ENCODE data around the gene FAM174B.

The FAM174B gene

DNA sequence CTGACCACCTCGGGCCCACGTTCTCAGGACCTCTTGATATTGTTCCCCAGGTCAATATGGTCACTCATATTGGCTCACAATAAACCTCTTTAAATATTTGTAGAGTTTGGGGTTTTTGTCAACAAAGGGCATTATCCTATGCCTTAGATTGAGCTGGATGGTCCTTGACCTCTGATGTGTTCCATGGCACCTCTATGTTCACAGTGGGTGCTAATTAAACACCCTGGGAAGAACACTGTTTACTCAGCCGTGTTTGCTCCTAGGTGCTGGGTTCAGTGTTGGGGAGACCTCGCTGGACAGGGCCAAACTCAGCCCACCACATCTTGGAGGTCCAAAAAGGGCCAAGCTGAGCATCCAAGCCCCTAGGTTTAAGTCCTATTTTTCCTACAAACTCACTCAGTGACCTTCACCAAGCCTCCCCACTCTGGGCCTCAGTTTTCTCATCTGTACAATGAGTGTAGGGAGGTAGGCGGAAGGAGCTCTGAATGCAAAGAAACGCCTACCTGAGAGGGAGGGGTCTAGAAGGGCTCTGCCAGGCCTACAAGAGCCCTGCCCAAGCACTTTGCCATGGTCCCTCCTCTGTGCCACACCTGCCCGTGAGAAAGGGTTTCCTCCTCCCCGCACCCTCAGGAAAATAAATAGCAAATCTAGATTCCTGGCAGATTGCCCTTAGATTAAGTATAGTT, 7.2 kb downstream of the FAM174B start:
- no peak overlapping the region for H3K27ac ChIP-seq (ENCODE audit: low read depth, low read length)
- H3K36me3 ChIP-seq (ENCODE audit: control insufficient read depth, insufficient read depth, low read length) = no peaks in the 10 kb centered on the region
- no peak overlapping the region for H3K4me3 ChIP-seq (ENCODE audit: low read length)
- no peaks in the 10 kb centered on the region for H3K27me3 ChIP-seq (ENCODE audit: control insufficient read depth, insufficient read depth, low read length)
- H3K4me1 ChIP-seq (ENCODE audit: control insufficient read depth, insufficient read depth, low read length) = no peaks in the 10 kb centered on the region
- H3K9ac ChIP-seq (ENCODE audit: low read length) = no peak overlapping the region

DNA sequence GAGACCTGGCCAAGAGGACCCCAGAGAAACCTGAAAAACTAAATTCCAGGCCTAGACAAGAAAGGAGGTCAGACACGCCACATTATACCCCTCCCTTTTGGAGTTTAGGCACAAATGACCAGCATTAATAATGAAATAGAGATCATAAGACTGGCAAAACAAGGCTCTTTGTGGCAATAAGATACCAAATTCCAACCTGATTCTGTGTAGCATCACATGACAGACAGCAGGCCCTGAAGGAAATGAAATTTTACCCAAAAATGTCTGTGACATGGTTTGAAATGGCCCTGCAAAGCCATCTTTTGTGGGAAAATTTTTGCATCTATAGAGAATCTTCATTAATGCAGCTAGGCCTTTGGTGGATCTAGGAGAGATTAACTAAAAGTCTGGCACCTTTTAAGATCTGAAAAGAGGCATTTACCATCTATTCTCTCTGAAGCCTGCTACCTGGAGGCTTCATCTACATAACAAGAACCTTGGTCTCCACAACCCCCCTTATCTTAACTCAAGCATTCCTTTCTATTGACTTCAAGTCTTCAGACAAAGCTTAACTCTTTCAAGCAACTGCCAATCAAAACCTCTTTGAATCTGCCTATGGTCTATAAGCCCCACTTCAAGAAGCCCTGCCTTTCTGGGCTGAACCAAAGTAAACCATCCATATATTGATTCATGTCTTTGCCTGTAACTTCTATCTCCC, 8.0 kb downstream of the FAM174B start:
- Histone ChIP-seq H3K27ac (ENCODE audit: low read depth, low read length) (no peak overlapping the region), H3K36me3 (ENCODE audit: control insufficient read depth, insufficient read depth, low read length) (no peaks in the 10 kb centered on the region), H3K4me1 (ENCODE audit: control insufficient read depth, insufficient read depth, low read length) (no peaks in the 10 kb centered on the region), H3K4me3 (ENCODE audit: low read length) (no peak overlapping the region), H3K27me3 (ENCODE audit: control insufficient read depth, insufficient read depth, low read length) (no peaks in the 10 kb centered on the region), H3K9ac (ENCODE audit: low read length) (no peak overlapping the region)

DNA sequence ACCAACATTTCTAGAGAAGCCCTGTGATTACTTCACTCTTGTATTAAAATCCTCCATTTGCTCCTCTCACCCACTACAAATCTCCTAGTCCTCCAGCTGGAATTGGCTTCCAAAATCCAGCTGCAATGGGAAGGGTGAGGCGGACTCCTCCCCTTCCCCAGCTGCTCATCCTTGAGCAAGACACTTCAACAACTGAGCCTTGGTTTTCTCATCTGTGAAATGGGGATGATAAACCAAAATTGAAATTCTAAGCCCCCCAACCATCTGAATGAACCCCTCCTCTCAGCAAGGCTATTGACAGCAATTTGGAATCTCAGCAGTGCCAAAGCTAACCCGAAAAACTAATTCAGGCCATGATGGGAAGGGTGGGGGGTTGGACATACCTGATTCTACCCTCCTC, 9.4 kb downstream of the FAM174B start:
- no peak overlapping the region for H3K27ac ChIP-seq (ENCODE audit: low read depth, low read length)
- H3K9ac ChIP-seq (ENCODE audit: low read length) = no peak overlapping the region
- H3K4me1 ChIP-seq (ENCODE audit: control insufficient read depth, insufficient read depth, low read length) = no peaks in the 10 kb centered on the region
- H3K27me3 ChIP-seq (ENCODE audit: control insufficient read depth, insufficient read depth, low read length) = no peaks in the 10 kb centered on the region
- H3K4me3 ChIP-seq (ENCODE audit: low read length) = no peak overlapping the region
- H3K36me3 ChIP-seq (ENCODE audit: control insufficient read depth, insufficient read depth, low read length) = no peaks in the 10 kb centered on the region

DNA sequence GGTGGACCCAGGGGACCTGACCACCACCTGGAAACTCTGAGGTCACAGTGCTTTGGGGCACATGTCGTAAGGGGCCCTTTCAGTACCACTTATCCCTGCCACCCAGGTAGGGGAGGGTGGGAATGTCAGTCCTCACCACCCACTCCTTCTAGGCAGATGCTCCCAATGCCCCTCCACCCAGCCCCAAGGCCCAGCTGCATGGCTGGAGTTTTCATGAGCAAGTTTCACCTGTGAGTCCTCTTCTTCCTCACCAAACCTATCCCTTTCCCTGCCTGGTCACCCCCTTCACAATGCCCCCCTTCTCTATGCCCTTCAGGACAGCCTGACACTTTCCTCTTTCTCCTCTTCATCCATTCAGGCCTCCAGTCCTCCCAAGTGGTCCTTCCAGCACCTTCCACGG, 9.8 kb downstream of the FAM174B start:
- Histone ChIP-seq H3K27ac (ENCODE audit: low read depth, low read length) (no peak overlapping the region), H3K9ac (ENCODE audit: low read length) (no peak overlapping the region), H3K4me1 (ENCODE audit: control insufficient read depth, insufficient read depth, low read length) (no peaks in the 10 kb centered on the region), H3K27me3 (ENCODE audit: control insufficient read depth, insufficient read depth, low read length) (no peaks in the 10 kb centered on the region), H3K36me3 (ENCODE audit: control insufficient read depth, insufficient read depth, low read length) (no peaks in the 10 kb centered on the region), H3K4me3 (ENCODE audit: low read length) (no peak overlapping the region)

DNA sequence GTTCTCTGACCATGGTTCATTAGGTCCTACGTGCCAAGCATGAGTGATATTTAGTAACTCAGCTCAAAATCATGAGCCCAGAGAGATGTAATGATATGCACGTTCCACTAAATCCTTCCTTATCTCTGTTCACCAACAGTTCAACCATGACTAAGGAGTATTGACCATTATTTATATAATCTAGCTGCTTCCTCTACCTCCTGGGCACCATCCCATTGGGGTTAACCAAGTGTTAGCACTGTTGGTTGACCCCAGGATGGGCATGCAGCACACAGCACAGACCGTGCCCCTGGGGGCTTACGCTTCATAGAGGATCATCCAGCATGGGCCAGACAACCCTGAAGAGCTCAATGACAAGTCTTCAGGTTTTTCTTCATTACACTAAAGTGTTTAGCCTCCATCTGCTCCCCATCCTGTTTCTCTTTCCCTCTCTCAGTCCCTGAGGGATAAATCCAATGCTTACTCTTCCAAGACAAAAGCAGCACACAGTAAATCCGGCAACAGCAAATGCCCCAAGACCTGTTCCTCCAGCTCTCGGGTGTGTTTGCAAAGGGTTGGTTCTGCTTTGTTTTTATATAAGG, 10.4 kb downstream of the FAM174B start:
- Histone ChIP-seq H3K4me1 (ENCODE audit: control insufficient read depth, insufficient read depth, low read length) (no peaks in the 10 kb centered on the region), H3K4me3 (ENCODE audit: low read length) (no peak overlapping the region), H3K27me3 (ENCODE audit: control insufficient read depth, insufficient read depth, low read length) (no peaks in the 10 kb centered on the region), H3K36me3 (ENCODE audit: control insufficient read depth, insufficient read depth, low read length) (no peaks in the 10 kb centered on the region), H3K27ac (ENCODE audit: low read depth, low read length) (no peak overlapping the region), H3K9ac (ENCODE audit: low read length) (no peak overlapping the region)

DNA sequence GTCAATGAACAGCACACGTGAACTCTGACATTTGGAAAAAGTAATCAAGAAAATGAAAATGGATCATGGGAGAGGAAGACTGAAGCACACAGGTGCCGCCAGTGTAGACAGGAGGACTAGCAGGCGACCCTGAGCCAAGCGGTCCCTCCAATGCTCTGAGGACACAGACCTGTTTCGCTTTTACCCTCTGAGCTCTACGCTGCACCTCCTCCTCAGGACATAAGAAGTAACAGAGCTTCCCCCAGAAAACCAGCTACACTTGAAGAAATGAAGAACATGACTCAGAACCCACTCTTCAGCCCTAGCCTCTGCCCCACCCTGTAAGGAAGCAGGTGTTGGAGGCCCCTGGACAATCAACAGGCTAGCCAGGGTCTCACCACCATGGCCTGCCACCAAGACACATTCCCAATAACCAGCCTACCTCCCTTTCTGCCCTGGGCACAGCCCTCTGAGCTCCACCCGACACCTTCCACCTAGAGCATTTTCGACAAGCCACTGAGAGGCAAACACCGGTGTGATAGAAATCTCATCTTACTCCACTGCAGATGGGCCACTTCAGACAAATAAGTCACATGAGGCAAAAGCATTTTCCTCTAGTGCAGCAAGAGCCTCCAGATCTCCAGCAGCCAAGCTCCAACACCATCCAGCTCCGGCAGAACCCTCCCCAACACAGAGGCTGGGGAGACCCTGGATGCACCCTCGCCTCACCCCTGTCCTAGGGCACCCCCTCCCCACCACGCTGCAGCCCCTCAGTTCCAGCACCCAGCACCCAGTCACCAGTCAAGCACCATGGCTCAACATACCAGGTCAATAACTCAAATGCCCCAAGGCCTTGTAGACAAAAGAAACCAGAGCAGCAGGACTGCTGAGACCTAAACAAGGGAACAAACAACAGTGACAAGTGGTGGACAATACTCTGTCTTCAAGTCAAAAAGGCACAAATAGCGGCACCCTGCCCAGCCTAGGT, 11.4 kb downstream of the FAM174B start:
- Histone ChIP-seq H3K4me3 (ENCODE audit: low read length) (no peak overlapping the region), H3K4me1 (ENCODE audit: control insufficient read depth, insufficient read depth, low read length) (no peaks in the 10 kb centered on the region), H3K27me3 (ENCODE audit: control insufficient read depth, insufficient read depth, low read length) (no peaks in the 10 kb centered on the region), H3K9ac (ENCODE audit: low read length) (no peak overlapping the region), H3K27ac (ENCODE audit: low read depth, low read length) (no peak overlapping the region), H3K36me3 (ENCODE audit: control insufficient read depth, insufficient read depth, low read length) (no peaks in the 10 kb centered on the region)

DNA sequence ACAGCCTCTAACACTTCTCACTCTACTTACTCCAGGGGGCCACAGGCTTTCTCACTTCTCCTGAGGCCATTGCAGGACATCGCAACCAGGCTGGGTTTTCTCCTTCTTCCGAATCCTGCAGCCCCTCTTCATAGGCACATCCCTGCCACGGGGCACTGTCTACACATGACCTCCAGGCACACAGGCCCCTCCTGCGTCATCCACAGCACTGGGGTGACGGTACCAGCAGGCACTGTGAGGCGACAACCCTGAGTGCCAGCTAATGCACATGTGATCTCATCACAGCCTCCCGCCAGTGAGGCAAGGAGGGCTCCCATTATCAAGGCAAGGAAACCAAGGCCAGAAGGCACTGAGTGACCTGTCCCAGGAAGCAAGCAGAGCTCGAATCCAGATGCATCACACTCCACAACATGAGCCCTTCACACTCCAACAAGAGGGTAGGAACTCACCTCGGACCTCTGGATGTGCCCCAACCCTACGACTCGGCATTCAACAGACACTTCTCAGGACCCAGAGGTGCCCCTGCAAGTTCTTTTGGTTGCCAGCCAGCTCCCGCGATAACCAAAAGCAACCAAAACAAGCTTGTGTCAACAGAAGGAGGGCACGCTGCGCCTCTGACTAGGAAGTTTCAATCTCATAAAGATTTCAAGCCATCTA, 16.7 kb downstream of the FAM174B start:
- Histone ChIP-seq H3K4me1 (ENCODE audit: control insufficient read depth, insufficient read depth, low read length) (peaks cover 26% of the 10 kb centered on the region), H3K27me3 (ENCODE audit: control insufficient read depth, insufficient read depth, low read length) (no peaks in the 10 kb centered on the region), H3K4me3 (ENCODE audit: low read length) (no peak overlapping the region), H3K36me3 (ENCODE audit: control insufficient read depth, insufficient read depth, low read length) (no peaks in the 10 kb centered on the region), H3K9ac (ENCODE audit: low read length) (no peak overlapping the region), H3K27ac (ENCODE audit: low read depth, low read length) (peak overlapping the region; percentile 73)

DNA sequence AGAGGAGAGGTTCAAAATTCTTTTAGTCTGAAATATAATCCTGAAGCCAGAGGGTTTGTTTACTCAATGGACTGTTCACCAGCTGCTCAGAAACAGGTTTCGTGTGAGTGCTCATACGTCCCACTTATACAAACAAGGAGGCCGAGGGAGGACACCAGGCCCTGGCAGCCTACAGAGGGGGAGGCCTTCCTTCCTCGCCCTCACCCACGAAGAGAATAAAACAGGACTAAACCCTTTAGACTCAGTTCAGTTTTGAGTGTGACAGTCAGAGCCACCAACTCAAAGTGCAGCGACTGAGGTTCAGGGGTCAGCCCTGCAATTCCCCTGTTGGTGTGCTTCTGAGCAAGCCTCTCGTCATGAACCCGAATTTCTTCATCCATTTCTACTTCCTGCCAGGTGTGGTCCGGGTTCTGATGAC, 17.3 kb downstream of the FAM174B start:
- no peak overlapping the region for H3K9ac ChIP-seq (ENCODE audit: low read length)
- no peaks in the 10 kb centered on the region for H3K27me3 ChIP-seq (ENCODE audit: control insufficient read depth, insufficient read depth, low read length)
- H3K4me3 ChIP-seq (ENCODE audit: low read length) = no peak overlapping the region
- no peaks in the 10 kb centered on the region for H3K36me3 ChIP-seq (ENCODE audit: control insufficient read depth, insufficient read depth, low read length)
- H3K27ac ChIP-seq (ENCODE audit: low read depth, low read length) = peak overlapping the region; percentile 73
- H3K4me1 ChIP-seq (ENCODE audit: control insufficient read depth, insufficient read depth, low read length) = peaks cover 26% of the 10 kb centered on the region

DNA sequence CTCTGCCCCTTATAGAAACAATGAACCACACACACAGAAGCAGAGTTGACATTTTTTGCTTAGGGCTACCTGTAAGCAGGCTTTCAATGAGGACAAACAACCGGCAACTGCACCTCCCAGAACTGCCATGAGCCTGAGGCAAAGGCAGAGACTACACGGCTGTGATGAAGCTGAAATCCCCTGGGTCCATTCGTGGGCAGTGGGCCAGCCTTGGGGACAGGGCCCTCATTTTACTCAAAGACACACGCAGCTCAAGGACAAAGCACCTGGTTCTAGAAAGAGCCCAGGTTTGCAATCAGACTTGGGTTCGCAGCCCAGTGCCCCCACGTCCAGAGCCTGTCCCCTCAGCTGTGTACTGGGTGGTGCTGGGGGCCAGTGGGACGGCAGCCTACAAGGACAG, 17.9 kb downstream of the FAM174B start:
- Histone ChIP-seq H3K36me3 (ENCODE audit: control insufficient read depth, insufficient read depth, low read length) (no peaks in the 10 kb centered on the region), H3K4me3 (ENCODE audit: low read length) (no peak overlapping the region), H3K4me1 (ENCODE audit: control insufficient read depth, insufficient read depth, low read length) (peaks cover 26% of the 10 kb centered on the region), H3K27ac (ENCODE audit: low read depth, low read length) (peak overlapping the region; percentile 73), H3K9ac (ENCODE audit: low read length) (no peak overlapping the region), H3K27me3 (ENCODE audit: control insufficient read depth, insufficient read depth, low read length) (no peaks in the 10 kb centered on the region)

DNA sequence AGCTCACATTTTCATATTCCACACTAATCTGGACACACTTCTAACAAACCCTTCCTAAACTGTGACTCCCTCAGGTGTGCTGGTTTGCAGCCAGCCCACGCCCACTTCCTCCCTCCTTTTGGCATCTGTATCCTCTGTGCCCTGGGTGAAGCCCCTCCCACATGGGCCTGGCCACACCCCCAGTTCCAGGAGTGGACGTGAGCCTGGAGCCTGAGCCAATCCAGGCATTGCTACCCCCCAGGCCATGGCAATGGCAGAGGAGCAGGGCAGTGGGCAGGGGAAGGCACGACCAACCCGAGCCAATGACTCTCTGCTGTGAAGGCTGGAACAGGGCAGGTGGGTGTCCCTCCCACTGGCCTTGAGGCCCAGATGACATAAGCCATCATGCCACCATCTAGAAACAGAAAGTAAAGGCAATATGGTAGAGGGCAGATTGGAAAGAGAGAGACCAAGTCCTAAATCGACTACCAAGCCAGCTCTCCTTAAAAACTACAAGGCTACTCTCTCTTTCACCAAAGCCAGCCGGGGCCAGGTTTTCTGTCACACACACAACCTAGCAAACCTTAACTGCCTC, 18.6 kb downstream of the FAM174B start:
- Histone ChIP-seq H3K4me1 (ENCODE audit: control insufficient read depth, insufficient read depth, low read length) (peaks cover 26% of the 10 kb centered on the region), H3K27ac (ENCODE audit: low read depth, low read length) (no peak overlapping the region), H3K4me3 (ENCODE audit: low read length) (no peak overlapping the region), H3K9ac (ENCODE audit: low read length) (no peak overlapping the region), H3K27me3 (ENCODE audit: control insufficient read depth, insufficient read depth, low read length) (no peaks in the 10 kb centered on the region), H3K36me3 (ENCODE audit: control insufficient read depth, insufficient read depth, low read length) (no peaks in the 10 kb centered on the region)

DNA sequence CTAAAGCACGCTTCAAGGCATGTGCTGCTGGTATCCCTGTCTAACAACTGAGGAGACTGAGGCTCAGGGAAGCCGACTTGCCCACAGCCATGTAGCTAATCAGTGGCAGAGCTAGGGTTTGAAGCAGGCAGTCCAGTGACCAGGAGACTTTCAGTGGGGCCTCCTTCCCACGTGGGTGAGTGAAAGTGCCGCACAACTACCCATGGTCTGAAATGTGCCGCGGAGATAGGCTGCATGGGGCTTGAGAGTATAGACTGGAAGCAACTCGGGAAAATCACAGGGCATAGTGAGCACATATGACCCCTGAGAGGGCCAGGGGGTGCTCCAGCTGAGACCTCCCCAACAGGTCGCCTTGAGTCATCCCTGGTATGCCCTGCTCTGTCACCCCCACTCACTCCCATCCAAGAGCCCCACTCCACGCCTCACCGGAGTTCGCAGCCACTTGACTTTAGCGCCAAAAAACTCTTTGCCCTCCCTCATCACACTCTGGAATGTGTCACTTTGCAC, 19.1 kb downstream of the FAM174B start:
- no peaks in the 10 kb centered on the region for H3K27me3 ChIP-seq (ENCODE audit: control insufficient read depth, insufficient read depth, low read length)
- peaks cover 26% of the 10 kb centered on the region for H3K4me1 ChIP-seq (ENCODE audit: control insufficient read depth, insufficient read depth, low read length)
- H3K27ac ChIP-seq (ENCODE audit: low read depth, low read length) = no peak overlapping the region
- H3K4me3 ChIP-seq (ENCODE audit: low read length) = no peak overlapping the region
- no peaks in the 10 kb centered on the region for H3K36me3 ChIP-seq (ENCODE audit: control insufficient read depth, insufficient read depth, low read length)
- H3K9ac ChIP-seq (ENCODE audit: low read length) = no peak overlapping the region
